HAP-1 (cell line): ENCODE measurements around the gene KDM4B.
"Not testable (repeated sequence)": the region's sequence is repeated elsewhere in the genome, so short reads cannot be mapped to it uniquely, and the experiment has no call there.

Experiments used
- DNase-seq, 2 experiments: peaks; one replicate each; pipeline ENCODE4 v3.0.0-alpha.2; 2016 to 2020; ENCODE audit warnings: low spot score in 2 of 2
- H3K27me3 ChIP-seq: fragments of 250-450 bp; sonication (Bioruptor Pico); 2 replicates; pipeline ENCODE4 v1.5.1; 2020; ENCODE audit warnings: low read depth, mild to moderate bottlenecking, moderate library complexity
- H3K36me3 ChIP-seq: fragments of 250-450 bp; sonication (Bioruptor Pico); replicated peaks from 2 replicates; pipeline ENCODE4 v1.5.1; 2020; ENCODE audit warnings: mild to moderate bottlenecking
- H3K4me1 ChIP-seq: fragments of 250-450 bp; sonication (Bioruptor Pico); 2 replicates; pipeline ENCODE4 v1.5.1; 2020; ENCODE audit warnings: mild to moderate bottlenecking
- H3K4me3 ChIP-seq: fragments of 250-450 bp; sonication (Bioruptor Pico); 2 replicates; pipeline ENCODE4 v1.5.1; 2020; ENCODE audit warnings: mild to moderate bottlenecking, moderate library complexity
- H3K9me3 ChIP-seq: fragments of 250-450 bp; sonication (Bioruptor Pico); 2 replicates; pipeline ENCODE4 v1.5.1; 2020; ENCODE audit warnings: mild to moderate bottlenecking, moderate library complexity
- in situ Hi-C: fragments of 300-500 bp; cut with MboI; formaldehyde crosslinking; loops from 3 replicates; pipeline ENCODE4 v1.14.3; 2020; ENCODE audit warnings: low sequenced_read_pairs, inconsistent platforms, mixed read lengths

Gene KDM4B

DNA sequence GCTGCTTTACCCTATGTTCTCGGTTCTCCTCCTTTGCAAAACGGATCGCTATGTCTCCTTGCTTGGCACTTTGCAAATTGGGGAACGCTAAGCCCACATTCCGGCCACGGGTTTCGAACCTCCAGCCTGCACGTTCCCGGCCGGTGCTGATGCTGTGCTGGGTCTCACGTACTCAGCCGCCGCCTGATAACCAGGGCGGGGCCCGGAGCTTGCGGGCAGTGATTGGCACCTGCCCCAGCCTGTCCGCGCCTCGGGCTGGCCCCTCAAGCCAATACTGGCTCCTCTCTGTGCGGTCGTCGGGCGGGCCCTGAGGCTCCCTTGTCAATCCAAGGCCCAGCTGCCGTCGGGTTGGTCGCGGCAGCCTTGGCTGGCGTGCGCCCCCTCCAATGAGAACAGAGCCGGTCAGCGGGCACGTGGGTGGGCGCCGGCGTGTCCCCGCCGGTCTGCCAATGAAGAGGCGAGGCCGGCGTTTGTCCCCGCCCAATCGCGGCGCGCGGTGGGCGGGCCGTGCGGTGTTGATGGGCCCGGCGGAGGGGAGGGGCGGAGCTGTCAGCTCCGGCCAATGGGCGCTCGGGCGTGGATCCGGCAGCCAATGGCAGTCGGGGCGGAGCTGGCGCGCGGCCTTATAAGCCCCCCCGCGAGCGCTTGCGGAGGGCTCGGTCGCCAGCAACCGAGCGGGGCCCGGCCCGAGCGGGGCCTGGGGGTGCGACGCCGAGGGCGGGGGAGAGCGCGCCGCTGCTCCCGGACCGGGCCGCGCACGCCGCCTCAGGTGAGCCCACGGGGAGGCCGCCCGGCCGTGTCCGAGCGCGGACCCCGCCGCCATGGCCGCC, at the start of gene KDM4B:
Gene KDM4B (plus strand): TSS at position 652 of the 830 bp plus-strand sequence. CDS start 63,778 bp downstream, outside the sequence.
- no peaks in the 10 kb centered on the region for H3K9me3 ChIP-seq
- no peaks in the 10 kb centered on the region for H3K27me3 ChIP-seq
- peak within 1 kb of the TSS; percentile 57 for H3K4me3 ChIP-seq
- peaks cover 12% of the 10 kb centered on the region for H3K36me3 ChIP-seq
- in situ Hi-C loops: no loop called here
- peak; percentile 97 to 99 for DNase-seq
- H3K4me1 ChIP-seq: peaks cover 9% of the 10 kb centered on the region

- peaks cover 77% of the 10 kb centered on the region for H3K36me3 ChIP-seq
- no peaks in the 10 kb centered on the region for H3K27me3 ChIP-seq
- no peaks in the 10 kb centered on the region for H3K4me1 ChIP-seq
- H3K4me3 ChIP-seq: no peak overlapping the region
- no peaks in the 10 kb centered on the region for H3K9me3 ChIP-seq
- in situ Hi-C loops: no loop called here
- no peak for DNase-seq
Measured at GRCh38 chr19:4922530-4923275, 46.2 kb upstream of the KDM4B start.

DNA sequence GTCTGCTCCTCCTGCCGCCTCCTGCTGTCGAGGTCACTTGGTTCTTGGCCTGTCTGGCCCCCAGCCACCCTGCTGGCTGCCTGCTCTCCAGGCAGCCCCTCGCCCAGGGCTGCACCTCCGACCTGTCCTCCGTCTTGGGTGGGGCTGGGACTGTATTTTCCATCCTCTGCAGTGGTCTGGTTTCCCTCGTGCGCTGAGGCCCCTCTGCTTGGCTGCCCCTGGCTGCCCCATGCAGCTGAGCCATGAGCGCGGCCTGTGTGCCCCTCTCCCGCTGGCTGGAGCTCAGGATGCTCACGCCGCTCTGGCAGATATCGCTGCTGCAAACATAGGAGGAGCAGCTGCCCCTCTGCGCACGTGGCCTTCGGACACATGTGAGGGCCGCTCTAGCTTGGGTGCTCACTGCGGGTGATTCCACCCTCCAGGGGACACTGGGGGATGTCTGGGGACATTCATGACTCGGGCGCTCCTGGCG, 45.6 kb upstream of the KDM4B start:
- H3K36me3 ChIP-seq: peaks cover 79% of the 10 kb centered on the region
- H3K27me3 ChIP-seq: no peaks in the 10 kb centered on the region
- DNase-seq: no peak
- H3K9me3 ChIP-seq: no peaks in the 10 kb centered on the region
- no peak overlapping the region for H3K4me3 ChIP-seq
- H3K4me1 ChIP-seq: no peaks in the 10 kb centered on the region
- in situ Hi-C loops: no loop called here

GRCh38 chr19:4929186-4929585, 39.7 kb upstream of the KDM4B start:
- Histone ChIP-seq H3K4me3 (no peak overlapping the region), H3K27me3 (no peaks in the 10 kb centered on the region), H3K9me3 (no peaks in the 10 kb centered on the region), H3K36me3 (peaks cover 84% of the 10 kb centered on the region), H3K4me1 (no peaks in the 10 kb centered on the region)
- DNase-seq: no peak
- in situ Hi-C loops: no loop called here

- no peak for DNase-seq
- H3K9me3 ChIP-seq: no peaks in the 10 kb centered on the region
- peaks cover 91% of the 10 kb centered on the region for H3K36me3 ChIP-seq
- no peak overlapping the region for H3K4me3 ChIP-seq
- in situ Hi-C loops: no loop called here
- no peaks in the 10 kb centered on the region for H3K27me3 ChIP-seq
- no peaks in the 10 kb centered on the region for H3K4me1 ChIP-seq
Measured at GRCh38 chr19:4930664-4931063, 38.2 kb upstream of the KDM4B start.

DNA sequence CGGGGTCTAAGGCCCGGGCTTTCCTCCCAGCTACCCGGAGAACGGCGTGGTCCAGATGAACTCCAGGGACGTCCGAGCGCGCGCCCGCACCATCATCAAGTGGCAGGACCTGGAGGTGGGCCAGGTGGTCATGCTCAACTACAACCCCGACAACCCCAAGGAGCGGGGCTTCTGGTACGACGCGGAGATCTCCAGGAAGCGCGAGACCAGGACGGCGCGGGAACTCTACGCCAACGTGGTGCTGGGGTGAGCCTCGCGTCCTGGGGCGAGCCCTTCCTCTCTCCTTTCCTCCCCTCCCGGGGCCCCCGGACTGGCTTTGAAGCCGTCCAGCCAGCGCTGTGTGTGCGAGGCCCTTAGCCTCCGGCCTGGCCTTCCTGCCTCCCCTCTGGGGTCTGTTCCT, 36.2 kb upstream of the KDM4B start:
- H3K4me3 ChIP-seq: no peak overlapping the region
- in situ Hi-C loops: no loop called here
- peaks cover 96% of the 10 kb centered on the region for H3K36me3 ChIP-seq
- DNase-seq: no peak
- H3K27me3 ChIP-seq: no peaks in the 10 kb centered on the region
- H3K4me1 ChIP-seq: no peaks in the 10 kb centered on the region
- no peaks in the 10 kb centered on the region for H3K9me3 ChIP-seq

GRCh38 chr19:4933528-4933927, 35.4 kb upstream of the KDM4B start:
- Histone ChIP-seq H3K4me1 (no peaks in the 10 kb centered on the region), H3K27me3 (no peaks in the 10 kb centered on the region), H3K4me3 (no peak overlapping the region), H3K36me3 (peaks cover 88% of the 10 kb centered on the region), H3K9me3 (no peaks in the 10 kb centered on the region)
- no peak for DNase-seq
- in situ Hi-C loops: no loop called here

- H3K4me1 ChIP-seq: no peaks in the 10 kb centered on the region
- in situ Hi-C loops: no loop called here
- H3K9me3 ChIP-seq: no peaks in the 10 kb centered on the region
- no peak overlapping the region for H3K4me3 ChIP-seq
- H3K27me3 ChIP-seq: no peaks in the 10 kb centered on the region
- DNase-seq: no peak
- H3K36me3 ChIP-seq: peaks cover 77% of the 10 kb centered on the region
Measured at GRCh38 chr19:4935444-4935843, 33.5 kb upstream of the KDM4B start.

- DNase-seq: no peak
- in situ Hi-C loops: no loop called here
- Histone ChIP-seq H3K27me3 (no peaks in the 10 kb centered on the region), H3K9me3 (no peaks in the 10 kb centered on the region), H3K4me1 (no peaks in the 10 kb centered on the region), H3K4me3 (no peak overlapping the region), H3K36me3 (peaks cover 74% of the 10 kb centered on the region)
Measured at GRCh38 chr19:4937060-4937459, 31.9 kb upstream of the KDM4B start.

- DNase-seq, H3K9me3 ChIP-seq, H3K4me1 ChIP-seq, H3K27me3 ChIP-seq, in situ Hi-C loops, H3K4me3 ChIP-seq: not testable (repeated sequence)
- H3K36me3 ChIP-seq: peaks cover 73% of the 10 kb centered on the region
Measured at GRCh38 chr19:4938461-4938860, 30.5 kb upstream of the KDM4B start.

GRCh38 chr19:4939466-4939865, 29.4 kb upstream of the KDM4B start:
- in situ Hi-C loops: no loop called here
- Histone ChIP-seq H3K4me3 (no peak overlapping the region), H3K36me3 (peaks cover 73% of the 10 kb centered on the region), H3K9me3 (no peaks in the 10 kb centered on the region), H3K27me3 (no peaks in the 10 kb centered on the region), H3K4me1 (no peaks in the 10 kb centered on the region)
- DNase-seq: no peak

DNA sequence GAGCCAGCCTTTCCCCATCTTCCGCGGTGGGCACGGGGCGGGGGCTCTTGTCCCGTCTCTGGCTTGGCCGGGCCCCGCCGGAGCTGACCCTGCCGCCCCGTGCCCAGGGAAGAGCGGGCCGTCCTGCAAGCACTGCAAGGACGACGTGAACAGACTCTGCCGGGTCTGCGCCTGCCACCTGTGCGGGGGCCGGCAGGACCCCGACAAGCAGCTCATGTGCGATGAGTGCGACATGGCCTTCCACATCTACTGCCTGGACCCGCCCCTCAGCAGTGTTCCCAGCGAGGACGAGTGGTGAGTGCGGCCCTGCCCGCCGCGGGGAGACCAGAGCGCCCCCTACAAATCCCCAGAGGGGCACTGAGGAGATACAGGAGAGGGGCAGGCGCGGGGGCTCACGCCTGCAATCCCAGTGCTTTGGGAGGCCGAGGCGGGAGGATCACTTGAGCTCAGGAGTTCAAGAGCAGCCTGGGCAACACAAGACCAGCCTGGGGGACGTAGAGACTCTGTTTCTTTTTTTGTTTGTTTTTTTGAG, 27.2 kb upstream of the KDM4B start:
- H3K27me3 ChIP-seq, DNase-seq, H3K4me1 ChIP-seq, in situ Hi-C loops, H3K4me3 ChIP-seq, H3K9me3 ChIP-seq: not testable (repeated sequence)
- H3K36me3 ChIP-seq: peaks cover 76% of the 10 kb centered on the region

DNA sequence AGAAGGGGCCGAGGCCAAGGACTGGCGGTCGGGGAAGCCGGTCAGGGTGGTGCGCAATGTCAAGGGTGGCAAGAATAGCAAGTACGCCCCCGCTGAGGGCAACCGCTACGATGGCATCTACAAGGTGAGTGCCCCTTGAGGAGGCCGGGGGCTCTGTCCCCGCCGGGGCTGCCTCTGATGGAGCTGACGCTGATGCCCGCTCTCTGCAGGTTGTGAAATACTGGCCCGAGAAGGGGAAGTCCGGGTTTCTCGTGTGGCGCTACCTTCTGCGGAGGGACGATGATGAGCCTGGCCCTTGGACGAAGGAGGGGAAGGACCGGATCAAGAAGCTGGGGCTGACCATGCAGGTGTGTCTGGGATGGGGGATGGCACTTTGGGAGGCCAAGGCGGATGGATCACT, 18.3 kb upstream of the KDM4B start:
- H3K27me3 ChIP-seq, H3K4me3 ChIP-seq, DNase-seq, H3K4me1 ChIP-seq, in situ Hi-C loops, H3K9me3 ChIP-seq: not testable (repeated sequence)
- peaks cover 96% of the 10 kb centered on the region for H3K36me3 ChIP-seq

DNA sequence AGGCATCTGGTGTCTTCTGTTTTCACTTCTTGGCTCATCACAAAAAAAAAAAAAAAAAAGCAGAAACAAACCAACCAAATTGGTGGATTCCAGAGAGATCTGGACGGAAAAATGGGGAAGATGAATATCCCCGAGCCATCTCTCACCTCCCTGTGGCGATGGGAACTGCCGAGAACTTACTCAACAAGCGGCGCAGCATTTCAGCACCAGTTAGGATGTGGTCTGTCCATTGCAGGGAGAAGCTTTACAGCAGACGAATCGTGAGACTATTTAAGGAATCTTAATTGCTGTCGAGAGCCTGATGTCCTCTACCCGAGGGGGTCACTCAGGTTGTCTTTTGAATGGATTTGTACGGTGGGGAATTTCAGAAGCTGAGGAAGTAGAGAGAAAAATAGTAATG, 17.3 kb upstream of the KDM4B start:
- H3K4me1 ChIP-seq: no peaks in the 10 kb centered on the region
- H3K4me3 ChIP-seq: no peak overlapping the region
- H3K27me3 ChIP-seq: no peaks in the 10 kb centered on the region
- no peaks in the 10 kb centered on the region for H3K9me3 ChIP-seq
- no peak for DNase-seq
- in situ Hi-C loops: no loop called here
- peaks cover 96% of the 10 kb centered on the region for H3K36me3 ChIP-seq
